Activated B cell treated with CpG ODN at 0.5 μM for 24 hours (primary cell): ENCODE data around the gene GABRR3. TPM values are rescaled to one million over a fixed set of nuclear protein-coding genes. Genes with fewer than 3 reads are reported as not detected.

Experiments
- ATAC-seq: fragments of 200-7000 bp; cut with Tn5 transposase; one replicate; pipeline ENCODE4 v1.10.0; 2021; ENCODE audit warnings: low read depth, mild to moderate bottlenecking, moderate library complexity
- CTCF ChIA-PET: fragments of 350-600 bp; sonication (Branson Sonifier 250); formaldehyde crosslinking; loops from one replicate; lab custom pipeline; 2021; ENCODE audit warnings: antibody characterized with exemption; lab: Charles Lee
- POLR2A ChIA-PET: fragments of 350-600 bp; sonication (Branson Sonifier 250); formaldehyde crosslinking; loops from one replicate; lab custom pipeline; 2021; ENCODE audit warnings: antibody characterized with exemption; lab: Charles Lee
- DNase-seq: peaks from one replicate; pipeline ENCODE4 v3.0.0; 2022
- H3K27ac Mint-ChIP-seq: one replicate; pipeline ENCODE4 v1.8.0; 2020; ENCODE audit warnings: mixed read lengths
- H3K27me3 Mint-ChIP-seq: one replicate; pipeline ENCODE4 v1.8.0; 2021; ENCODE audit warnings: mixed read lengths
- H3K36me3 Mint-ChIP-seq: one replicate; pipeline ENCODE4 v1.8.0; 2021; ENCODE audit warnings: low read depth, mixed read lengths
- H3K4me1 Mint-ChIP-seq: one replicate; pipeline ENCODE4 v1.8.0; 2021; ENCODE audit warnings: mixed read lengths
- H3K4me3 Mint-ChIP-seq: one replicate; pipeline ENCODE4 v1.8.0; 2020; ENCODE audit warnings: mild to moderate bottlenecking, mixed read lengths
- H3K9me3 Mint-ChIP-seq: one replicate; pipeline ENCODE4 v1.8.0; 2020; ENCODE audit warnings: mixed read lengths
- intact Hi-C: fragments of 100-400 bp; cut with micrococcal nuclease; formaldehyde crosslinking; loops from one replicate; pipeline ENCODE4 v1.15.1; 2024
- total RNA-seq: library from RNA; stranded (reverse); gene quantifications from 2 replicates; pipeline ENCODE4 v1.2.3, GENCODE V29; 2022
- TF ChIP-seq, protein P1 (sequence below): fragments of 200-600 bp; IDR thresholded peaks from one replicate; pipeline ENCODE4 v1.8.0; 2022; ENCODE audit warnings: antibody characterized with exemption, mild to moderate bottlenecking

Gene GABRR3
- total RNA-seq, 1 donor from 2014 or later = not detected

DNA sequence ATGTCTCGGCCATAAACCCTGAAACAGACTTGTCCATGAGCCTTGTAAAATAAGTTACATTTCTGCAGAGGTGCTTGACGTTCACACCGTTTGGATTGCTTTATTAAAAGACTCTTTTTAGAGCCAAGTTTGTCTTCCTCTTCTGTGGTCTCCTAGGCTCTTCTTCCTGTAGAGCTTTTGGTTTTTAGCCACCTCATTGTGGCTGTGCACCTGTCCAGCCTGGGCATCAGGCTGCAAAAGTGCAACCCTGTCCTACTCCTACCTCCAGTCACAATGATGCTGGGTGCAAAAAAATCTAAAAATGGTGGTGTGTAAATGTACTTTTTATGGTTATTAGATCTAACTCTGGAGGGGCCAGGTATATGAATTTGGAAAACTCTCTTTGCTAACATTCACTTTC is 60.1 kb downstream of the GABRR3 start:
- Mint-ChIP-seq H3K36me3 (peaks cover 2% of the 10 kb centered on the region), H3K4me1 (peaks cover 24% of the 10 kb centered on the region), H3K9me3 (no peaks in the 10 kb centered on the region), H3K4me3 (no peak overlapping the region), H3K27me3 (no peaks in the 10 kb centered on the region), H3K27ac (no peak overlapping the region)
- no peak for DNase-seq
- CTCF ChIA-PET = no interaction called here
- TF ChIP-seq, protein P1, sequence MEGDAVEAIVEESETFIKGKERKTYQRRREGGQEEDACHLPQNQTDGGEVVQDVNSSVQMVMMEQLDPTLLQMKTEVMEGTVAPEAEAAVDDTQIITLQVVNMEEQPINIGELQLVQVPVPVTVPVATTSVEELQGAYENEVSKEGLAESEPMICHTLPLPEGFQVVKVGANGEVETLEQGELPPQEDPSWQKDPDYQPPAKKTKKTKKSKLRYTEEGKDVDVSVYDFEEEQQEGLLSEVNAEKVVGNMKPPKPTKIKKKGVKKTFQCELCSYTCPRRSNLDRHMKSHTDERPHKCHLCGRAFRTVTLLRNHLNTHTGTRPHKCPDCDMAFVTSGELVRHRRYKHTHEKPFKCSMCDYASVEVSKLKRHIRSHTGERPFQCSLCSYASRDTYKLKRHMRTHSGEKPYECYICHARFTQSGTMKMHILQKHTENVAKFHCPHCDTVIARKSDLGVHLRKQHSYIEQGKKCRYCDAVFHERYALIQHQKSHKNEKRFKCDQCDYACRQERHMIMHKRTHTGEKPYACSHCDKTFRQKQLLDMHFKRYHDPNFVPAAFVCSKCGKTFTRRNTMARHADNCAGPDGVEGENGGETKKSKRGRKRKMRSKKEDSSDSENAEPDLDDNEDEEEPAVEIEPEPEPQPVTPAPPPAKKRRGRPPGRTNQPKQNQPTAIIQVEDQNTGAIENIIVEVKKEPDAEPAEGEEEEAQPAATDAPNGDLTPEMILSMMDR = no peak
- POLR2A ChIA-PET = no interaction called here
- ATAC-seq = no peak
- intact Hi-C loops = loop anchor here (5.0 kb wide), 3 partner anchors 47 to 927 kb away; partner anchors contain the start of genes CPOX and DCBLD2

DNA sequence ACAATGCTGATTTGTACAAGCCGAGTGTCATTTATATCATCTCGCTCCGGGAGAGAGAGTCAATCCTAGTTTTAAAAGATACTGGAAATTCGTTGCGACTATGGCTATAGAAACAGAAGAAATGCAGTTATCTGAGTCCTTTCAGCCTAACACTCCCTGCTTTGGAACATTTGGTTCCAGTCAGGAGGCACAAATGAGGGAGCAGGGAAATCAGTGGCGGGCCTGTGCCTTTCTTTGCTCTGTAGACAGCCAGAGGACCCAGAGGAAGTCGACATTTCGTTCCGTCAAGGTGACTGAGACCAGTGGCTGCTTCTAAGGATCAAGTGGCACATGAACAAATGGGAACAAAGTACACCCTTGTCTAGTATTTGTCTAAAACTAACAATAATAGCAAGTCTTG is 62.1 kb downstream of the GABRR3 start:
- no peaks in the 10 kb centered on the region for H3K27me3 Mint-ChIP-seq
- peak overlapping the region; percentile 35 for H3K27ac Mint-ChIP-seq
- POLR2A ChIA-PET = no interaction called here
- H3K4me1 Mint-ChIP-seq = peaks cover 31% of the 10 kb centered on the region
- H3K9me3 Mint-ChIP-seq = no peaks in the 10 kb centered on the region
- no peak for DNase-seq
- peak overlapping the region; percentile 69 for H3K4me3 Mint-ChIP-seq
- intact Hi-C loops = loop anchor here (1.0 to 5.0 kb wide), 5 partner anchors 49 to 929 kb away; partner anchors contain the start of genes ARL6, CPOX and DCBLD2
- CTCF ChIA-PET = no interaction called here
- no peak for ATAC-seq
- TF ChIP-seq, protein P1 = no peak
- peaks cover 2% of the 10 kb centered on the region for H3K36me3 Mint-ChIP-seq

- DNase-seq (peak; percentile 75), ATAC-seq (peak; percentile 93)
- Mint-ChIP-seq H3K36me3 (peaks cover 10% of the 10 kb centered on the region), H3K4me3 (peak within 1 kb of the TSS; percentile 89), H3K27me3 (no peaks in the 10 kb centered on the region), H3K9me3 (no peaks in the 10 kb centered on the region), H3K27ac (peak within 1 kb of the TSS; percentile 87), H3K4me1 (peaks cover 31% of the 10 kb centered on the region)
- TF ChIP-seq, protein P1 = no peak
- CTCF ChIA-PET = no interaction called here
- POLR2A ChIA-PET = interaction anchor here (0.7 to 0.8 kb wide), 2 partner anchors 150 to 788 kb away, joined by 4 to 9 read pairs; partner anchors contain the start of gene CRYBG3
- intact Hi-C loops = loop anchor here (1.0 to 5.0 kb wide), 6 partner anchors 50 to 930 kb away; partner anchors contain the start of genes ARL6, CPOX and DCBLD2
These were observed 63.2 kb downstream of the GABRR3 start, which contains the start of gene RIOX2 for GRCh38 chr3:97971679-97972567. TSS of gene RIOX2 (minus strand) at chr3:97972431. CDS start at chr3:97967593, 4,838 bp downstream.

- TF ChIP-seq, protein P1 = no peak
- no peak for DNase-seq
- H3K4me1 Mint-ChIP-seq = peaks cover 31% of the 10 kb centered on the region
- H3K4me3 Mint-ChIP-seq = peak overlapping the region; percentile 89
- ChIA-PET CTCF (no interaction called here), POLR2A (interaction anchor here (0.8 kb wide), 1 partner anchor 149 kb away, joined by 4 read pairs; the partner anchor contains the start of gene CRYBG3)
- intact Hi-C loops = loop anchor here (1.0 to 5.0 kb wide), 4 partner anchors 51 to 931 kb away; partner anchors contain the start of genes CPOX and DCBLD2
- H3K27ac Mint-ChIP-seq = peak overlapping the region; percentile 87
- H3K36me3 Mint-ChIP-seq = peaks cover 18% of the 10 kb centered on the region
- no peak for ATAC-seq
- H3K27me3 Mint-ChIP-seq = no peaks in the 10 kb centered on the region
- H3K9me3 Mint-ChIP-seq = no peaks in the 10 kb centered on the region
These were observed 64.0 kb downstream of the GABRR3 start for GRCh38 chr3:97970956-97971620.
